Trophoblast cell (in vitro differentiated cells and primary cell): ENCODE data around the gene ALPP.
A peak's percentile ranks its signal among the peaks of the same experiment; 100 is the strongest.

Source experiments
- DNase-seq, 2 donors: peaks; one replicate each; pipeline ENCODE4 v3.0.0-alpha.2; 2016
- H2AFZ ChIP-seq: 2 replicates; pipeline ENCODE4 v1.6.1; 2013; ENCODE audit warnings: low read length, moderate library complexity, mild to moderate bottlenecking; ENCODE audit not compliant: insufficient read depth, poor library complexity
- H2AK5ac ChIP-seq: 2 replicates; pipeline ENCODE4 v1.6.1; 2013; ENCODE audit warnings: mild to moderate bottlenecking, low read length
- H2BK120ac ChIP-seq: 2 replicates; pipeline ENCODE4 v1.6.1; 2013; ENCODE audit warnings: low read length, mild to moderate bottlenecking, moderate library complexity; ENCODE audit not compliant: insufficient read depth, poor library complexity
- H2BK12ac ChIP-seq: 2 replicates; pipeline ENCODE4 v1.6.1; 2013; ENCODE audit warnings: mild to moderate bottlenecking, low read length, moderate library complexity
- H2BK5ac ChIP-seq: 2 replicates; pipeline ENCODE4 v1.6.1; 2013; ENCODE audit warnings: low read length, low read depth, moderate library complexity, mild to moderate bottlenecking; ENCODE audit not compliant: poor library complexity
- H3K14ac ChIP-seq: 2 replicates; pipeline ENCODE4 v1.6.1; 2013; ENCODE audit warnings: mild to moderate bottlenecking, low read length
- H3K18ac ChIP-seq: 2 replicates; pipeline ENCODE4 v1.6.1; 2013; ENCODE audit warnings: mild to moderate bottlenecking, low read length
- H3K23ac ChIP-seq: 2 replicates; pipeline ENCODE4 v1.6.1; 2013; ENCODE audit warnings: low read length
- H3K27ac ChIP-seq: 2 replicates; pipeline ENCODE4 v1.5.1; 2013; ENCODE audit warnings: low read depth, mild to moderate bottlenecking, inconsistent platforms, low read length, moderate library complexity
- H3K27me3 ChIP-seq: 2 replicates; pipeline ENCODE4 v1.6.1; 2013; ENCODE audit warnings: inconsistent platforms, mild to moderate bottlenecking, low read length, moderate library complexity; ENCODE audit not compliant: insufficient read depth
- H3K36me3 ChIP-seq, 2 experiments: 1 replicate in 1 of 2; 2 replicates in 1 of 2; pipeline ENCODE4 v1.6.1; 2013; ENCODE audit warnings: low read length in 2 of 2, mild to moderate bottlenecking in 2 of 2, moderate library complexity in 1 of 2; ENCODE audit not compliant: insufficient read depth in 2 of 2, control insufficient read depth in 1 of 2
- H3K4ac ChIP-seq: 2 replicates; pipeline ENCODE4 v1.6.1; 2013; ENCODE audit warnings: low read depth, mild to moderate bottlenecking, low read length, moderate library complexity
- H3K4me1 ChIP-seq, 2 experiments: 1 replicate in 1 of 2; 2 replicates in 1 of 2; pipeline ENCODE4 v1.6.1; 2013; ENCODE audit warnings: low read length in 2 of 2, mild to moderate bottlenecking in 2 of 2, moderate library complexity in 1 of 2; ENCODE audit not compliant: insufficient read depth in 2 of 2, control insufficient read depth in 1 of 2
- H3K4me2 ChIP-seq: 2 replicates; pipeline ENCODE4 v1.6.1; 2013; ENCODE audit warnings: inconsistent platforms, mild to moderate bottlenecking, low read length, moderate library complexity
- H3K4me3 ChIP-seq: 2 replicates; pipeline ENCODE4 v1.5.1; 2013; ENCODE audit warnings: mild to moderate bottlenecking, low read depth, low read length, inconsistent platforms
- H3K79me1 ChIP-seq: one replicate; pipeline ENCODE4 v1.6.1; 2013; ENCODE audit warnings: low read length
- H3K79me2 ChIP-seq: 2 replicates; pipeline ENCODE4 v1.6.1; 2013; ENCODE audit warnings: low read length, mild to moderate bottlenecking; ENCODE audit not compliant: control insufficient read depth, insufficient read depth, poor library complexity
- H3K9ac ChIP-seq: 2 replicates; pipeline ENCODE4 v1.6.1; 2013; ENCODE audit warnings: mild to moderate bottlenecking, low read length
- H3K9me3 ChIP-seq: 2 replicates; pipeline ENCODE4 v1.6.1; 2013; ENCODE audit warnings: low read depth, mild to moderate bottlenecking, control low read depth, inconsistent platforms, low read length; ENCODE audit not compliant: insufficient read depth
- H4K12ac ChIP-seq: 2 replicates; pipeline ENCODE4 v1.6.1; 2013; ENCODE audit warnings: low read depth, mild to moderate bottlenecking, low read length, moderate library complexity
- H4K8ac ChIP-seq: 2 replicates; pipeline ENCODE4 v1.6.1; 2013; ENCODE audit warnings: low read depth, mild to moderate bottlenecking, low read length, moderate library complexity
- H4K91ac ChIP-seq: one replicate; pipeline ENCODE4 v1.6.1; 2013; ENCODE audit warnings: low read depth, mild to moderate bottlenecking, low read length, moderate library complexity
- WGBS: extraction: QIAGEN DNeasy Blood & Tissue Kit; methylation state at CpG from one replicate; pipeline ENCODE4 v1.1.7; 2013; ENCODE audit warnings: missing lambda C conversion rate; ENCODE audit not compliant: insufficient read length, insufficient coverage; ENCODE audit errors: extremely low coverage; 5-methylcytosine and 5-hydroxymethylcytosine counted together

The ALPP gene

GRCh38 chr2:232342635-232343565, 35.7 kb upstream of the ALPP start:
- Histone ChIP-seq H2BK120ac (no peak overlapping the region), H3K18ac (no peak overlapping the region), H3K23ac (no peak overlapping the region), H4K91ac (no peak overlapping the region), H3K27ac (no peak overlapping the region), H3K79me2 (no peaks in the 10 kb centered on the region), H3K4me1 (peaks cover 0 to 1% of the 10 kb centered on the region in 2 experiments), H2BK5ac (no peak overlapping the region), H3K27me3 (no peaks in the 10 kb centered on the region), H2BK12ac (no peak overlapping the region), H3K4me2 (no peak overlapping the region), H3K36me3 (no peaks in the 10 kb centered on the region), H3K4ac (no peak overlapping the region), H3K9me3 (no peaks in the 10 kb centered on the region), H4K8ac (no peak overlapping the region), H4K12ac (no peak overlapping the region), H2AK5ac (no peak overlapping the region), H3K79me1 (no peaks in the 10 kb centered on the region), H3K14ac (no peak overlapping the region), H2AFZ (no peak overlapping the region), H3K9ac (no peak overlapping the region), H3K4me3 (no peak overlapping the region)
- DNase-seq = peak in 1 of 2 donors; percentile 12
- no CpG with 5 or more reads among the region's 19 CpGs for WGBS

- Histone ChIP-seq H4K91ac (no peak overlapping the region), H4K8ac (no peak overlapping the region), H2AFZ (no peak overlapping the region), H3K14ac (no peak overlapping the region), H3K27ac (no peak overlapping the region), H3K4me2 (no peak overlapping the region), H4K12ac (no peak overlapping the region), H3K4ac (no peak overlapping the region), H2BK5ac (no peak overlapping the region), H3K79me1 (no peaks in the 10 kb centered on the region), H3K36me3 (no peaks in the 10 kb centered on the region), H3K4me1 (peaks cover 0 to 1% of the 10 kb centered on the region in 2 experiments), H3K9me3 (no peaks in the 10 kb centered on the region), H3K79me2 (no peaks in the 10 kb centered on the region), H2AK5ac (no peak overlapping the region), H3K9ac (no peak overlapping the region), H2BK120ac (no peak overlapping the region), H2BK12ac (no peak overlapping the region), H3K18ac (no peak overlapping the region), H3K4me3 (no peak overlapping the region), H3K23ac (no peak overlapping the region), H3K27me3 (no peaks in the 10 kb centered on the region)
- no CpG with 5 or more reads among the region's 6 CpGs for WGBS
- DNase-seq = no peak
Observed at GRCh38 chr2:232343821-232344220, 34.7 kb upstream of the ALPP start.

- Histone ChIP-seq H2BK12ac (no peak overlapping the region), H4K12ac (no peak overlapping the region), H2BK5ac (no peak overlapping the region), H3K4me3 (no peak overlapping the region), H2BK120ac (no peak overlapping the region), H3K36me3 (no peaks in the 10 kb centered on the region), H2AFZ (no peak overlapping the region), H3K4me2 (no peak overlapping the region), H3K27ac (no peak overlapping the region), H3K79me2 (no peaks in the 10 kb centered on the region), H3K4me1 (peaks cover 0 to 1% of the 10 kb centered on the region in 2 experiments), H3K27me3 (no peaks in the 10 kb centered on the region), H3K18ac (no peak overlapping the region), H4K8ac (no peak overlapping the region), H3K79me1 (no peaks in the 10 kb centered on the region), H4K91ac (no peak overlapping the region), H3K23ac (no peak overlapping the region), H2AK5ac (no peak overlapping the region), H3K9ac (no peak overlapping the region), H3K9me3 (no peaks in the 10 kb centered on the region), H3K4ac (no peak overlapping the region), H3K14ac (no peak overlapping the region)
- no peak for DNase-seq
- WGBS = no CpG with 5 or more reads among the region's 8 CpGs
Observed at GRCh38 chr2:232345251-232345650, 33.3 kb upstream of the ALPP start.

DNA sequence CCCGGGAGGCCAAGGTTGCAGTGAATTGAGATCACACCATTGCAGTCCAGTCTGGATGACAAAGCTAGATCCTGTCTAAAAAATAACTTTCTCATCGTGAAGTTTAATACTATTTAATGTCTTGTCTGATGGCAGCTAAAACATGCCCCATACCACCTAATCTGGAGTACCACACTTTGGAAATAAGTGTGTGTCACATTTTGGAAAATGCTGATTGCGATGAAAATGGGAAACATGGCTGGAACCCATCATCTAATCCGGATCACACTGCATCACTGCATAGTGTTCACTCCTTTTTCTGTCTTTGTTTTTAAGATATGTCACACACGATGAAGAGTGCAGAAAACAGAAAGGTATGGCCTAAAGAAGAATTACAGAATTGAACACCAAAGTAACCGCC, 31.2 kb upstream of the ALPP start:
- peaks cover 0 to 1% of the 10 kb centered on the region in 2 experiments for H3K4me1 ChIP-seq
- H3K14ac ChIP-seq = no peak overlapping the region
- no peak for DNase-seq
- no peak overlapping the region for H2AFZ ChIP-seq
- H3K79me1 ChIP-seq = no peaks in the 10 kb centered on the region
- no peaks in the 10 kb centered on the region for H3K27me3 ChIP-seq
- no peak overlapping the region for H3K9ac ChIP-seq
- H3K79me2 ChIP-seq = no peaks in the 10 kb centered on the region
- H2BK120ac ChIP-seq = no peak overlapping the region
- H3K23ac ChIP-seq = no peak overlapping the region
- no peak overlapping the region for H3K4ac ChIP-seq
- no peak overlapping the region for H3K4me2 ChIP-seq
- H3K9me3 ChIP-seq = no peaks in the 10 kb centered on the region
- H3K4me3 ChIP-seq = no peak overlapping the region
- H2BK5ac ChIP-seq = no peak overlapping the region
- H3K27ac ChIP-seq = no peak overlapping the region
- no peak overlapping the region for H3K18ac ChIP-seq
- no peaks in the 10 kb centered on the region for H3K36me3 ChIP-seq
- no peak overlapping the region for H4K91ac ChIP-seq
- no peak overlapping the region for H2BK12ac ChIP-seq
- no peak overlapping the region for H4K12ac ChIP-seq
- WGBS = no CpG with 5 or more reads among the region's 6 CpGs
- no peak overlapping the region for H4K8ac ChIP-seq
- no peak overlapping the region for H2AK5ac ChIP-seq
